Lung (tissue), 12 donors: ENCODE data around the gene NMT2. TPM values are rescaled to one million over a fixed set of nuclear protein-coding genes. Genes with fewer than 3 reads are reported as not detected.

Experiments
- ATAC-seq: fragments of 200-7000 bp; cut with Tn5 transposase; one replicate; pipeline ENCODE4 v1.9.1; 2020; ENCODE audit warnings: moderate number of reproducible peaks; ENCODE audit not compliant: insufficient read depth, low FRiP score
- DNase-seq, 3 donors: peaks; one replicate each; pipeline ENCODE4 v3.0.0-alpha.2; 2013 to 2017
- H3K27ac ChIP-seq, 2 donors: one replicate each; pipeline ENCODE4 v1.5.1; 2013; ENCODE audit warnings: mild to moderate bottlenecking in 2 of 2, moderate library complexity in 2 of 2, control low read depth in 1 of 2, inconsistent platforms in 1 of 2, low read depth in 1 of 2, low read length in 1 of 2
- H3K27me3 ChIP-seq, 3 donors: one replicate each; pipeline ENCODE4 v1.5.1; 2013; ENCODE audit warnings: low read length in 2 of 3; ENCODE audit not compliant: control insufficient read depth in 3 of 3, insufficient read depth in 3 of 3
- H3K36me3 ChIP-seq, 4 donors: one replicate each; pipeline ENCODE4 v1.5.1; 2013; ENCODE audit warnings: low read length in 4 of 4, mild to moderate bottlenecking in 1 of 4, moderate library complexity in 1 of 4; ENCODE audit not compliant: control insufficient read depth in 4 of 4, insufficient read depth in 4 of 4
- H3K4me1 ChIP-seq, 5 donors: one replicate each; pipeline ENCODE4 v1.5.1; 2013; ENCODE audit warnings: low read length in 5 of 5, mild to moderate bottlenecking in 2 of 5, moderate library complexity in 1 of 5; ENCODE audit not compliant: control insufficient read depth in 5 of 5, insufficient read depth in 5 of 5
- H3K4me3 ChIP-seq: one replicate; pipeline ENCODE4 v1.5.1; 2013; ENCODE audit warnings: mild to moderate bottlenecking, control low read depth, moderate library complexity
- H3K9ac ChIP-seq, 2 donors: one replicate each; pipeline ENCODE4 v1.5.1; 2013; ENCODE audit warnings: low read length in 2 of 2, control low read depth in 1 of 2; ENCODE audit not compliant: insufficient read depth in 1 of 2
- H3K9me3 ChIP-seq, 4 donors: one replicate each; pipeline ENCODE4 v1.5.1; 2013; ENCODE audit warnings: low read length in 3 of 4, mild to moderate bottlenecking in 1 of 4, moderate library complexity in 1 of 4; ENCODE audit not compliant: control insufficient read depth in 4 of 4, insufficient read depth in 3 of 4
- CTCF ChIP-seq: IDR thresholded peaks from 2 replicates; pipeline ENCODE4 v1.5.1; 2012; ENCODE audit warnings: mild to moderate bottlenecking; ENCODE audit errors: control extremely low read depth, extremely low read depth
- WGBS, 2 donors: extraction: QIAGEN DNeasy Blood & Tissue Kit; methylation state at CpG; one replicate each; pipeline ENCODE4 v1.1.7; 2013; 5-methylcytosine and 5-hydroxymethylcytosine counted together
- polyA plus RNA-seq, 2 donors: library from polyadenylated mRNA; stranded (reverse); fragments of 200-250 nt; gene quantifications; one replicate each; pipeline ENCODE4 v1.2.1, GENCODE V29; 2013
- total RNA-seq, 2 donors: library from RNA; depleted of rRNA in 1 of 2; stranded (reverse); fragments of >200 nt in 1 of 2; gene quantifications; one replicate each; pipeline ENCODE4 v1.2.1, GENCODE V29; 2014 to 2021
- donor health status: control.
- donor health status: control.
- donor health status: Bipolar disorder and iron deficiency.
- donor health status: healthy.
- donor health status: DM: yes; HTN: yes; CAD: no.

NMT2 gene
- total and polyA plus RNA-seq, 4 donors, result 3.5 to 20.0 (median 6.4) TPM

GRCh38 chr10:15197276-15197675, 28.8 kb upstream of the NMT2 start:
- ATAC-seq (no peak), DNase-seq (no peak)
- WGBS, 2 donors, result 67 to 79% methylated on average over 2 of the region's 2 CpGs
- Histone ChIP-seq H3K4me3 (no peak overlapping the region), H3K4me1 (peaks cover 0 to 2% (median 0%) of the 10 kb centered on the region in 5 donors), H3K36me3 (peaks cover 0 to 2% (median 0%) of the 10 kb centered on the region in 4 donors), H3K27me3 (no peaks in the 10 kb centered on the region), H3K9ac (no peak overlapping the region), H3K9me3 (peaks cover 0 to 3% (median 0%) of the 10 kb centered on the region in 4 donors), H3K27ac (no peak overlapping the region)
- no peak for TF ChIP-seq CTCF

GRCh38 chr10:15196021-15196834, 27.7 kb upstream of the NMT2 start:
- Histone ChIP-seq H3K27ac (peak overlapping the region; percentile 23 to 33), H3K4me1 (peaks cover 0 to 2% (median 0%) of the 10 kb centered on the region in 5 donors), H3K4me3 (no peak overlapping the region), H3K36me3 (peaks cover 0 to 2% (median 0%) of the 10 kb centered on the region in 4 donors), H3K9me3 (peaks cover 0 to 3% (median 0%) of the 10 kb centered on the region in 4 donors), H3K9ac (no peak overlapping the region), H3K27me3 (no peaks in the 10 kb centered on the region)
- no peak for TF ChIP-seq CTCF
- no peak for DNase-seq
- WGBS, 2 donors, result 70 to 73% methylated on average over 12 of the region's 12 CpGs
- ATAC-seq, result no peak

GRCh38 chr10:15189133-15189885, 20.8 kb upstream of the NMT2 start:
- Histone ChIP-seq H3K9me3 (peaks cover 0 to 4% (median 0%) of the 10 kb centered on the region in 4 donors), H3K9ac (no peak overlapping the region), H3K27me3 (no peaks in the 10 kb centered on the region), H3K4me3 (no peak overlapping the region), H3K36me3 (no peaks in the 10 kb centered on the region), H3K27ac (no peak overlapping the region), H3K4me1 (no peaks in the 10 kb centered on the region)
- DNase-seq (no peak), ATAC-seq (no peak)
- TF ChIP-seq CTCF, result no peak
- 61 to 77% methylated on average over 11 of the region's 11 CpGs for WGBS, 2 donors
